Measurements from ENCODE around the gene TMEM132D. TPM values are rescaled to one million over a fixed set of nuclear protein-coding genes. Genes with fewer than 3 reads are reported as not detected.

The TMEM132D gene
- total RNA-seq, 1 experiment from 2014 or later: not detected

GRCh38 chr12:129651951-129652350 is 251.9 kb downstream of the TMEM132D start:
- in situ Hi-C loops (cut with HindIII; ENCODE audit: low pct_unique_long_range_greater_than_20kb, low sequenced_read_pairs) (no loop called here), intact Hi-C loops (cut with micrococcal nuclease; ENCODE audit: unreplicated experiment) (no loop called here)
- CTCF ChIA-PET: no interaction called here
- no peak for ATAC-seq
- no peaks in the 10 kb centered on the region for H3K4me1 ChIP-seq (ENCODE audit: control insufficient read depth, insufficient read depth, low read length)
- H3K27ac ChIP-seq (ENCODE audit: low read length): no peak overlapping the region
- POLR2A ChIA-PET: no interaction called here
- no peak for TF ChIP-seq POLR2AphosphoS5 (IDR thresholded peaks at IDR 0.05; ENCODE audit: low read depth, low read length)
- no peak for TF ChIP-seq SIN3A (IDR thresholded peaks at IDR 0.05; ENCODE audit: borderline replicate concordance, insufficient read depth, low read depth, low read length)
- TF ChIP-seq TCF7L2 (IDR thresholded peaks at IDR 0.05; ENCODE audit: low read depth, low read length): no peak
- no peak for TF ChIP-seq REST (IDR thresholded peaks at IDR 0.05; ENCODE audit: insufficient read depth in 1 of 2, low read depth in 2 of 2, low read length in 1 of 2)
- no peak for TF ChIP-seq CTCF (IDR thresholded peaks at IDR 0.05)
- no peak overlapping the region for H3K4me3 ChIP-seq (ENCODE audit: low read depth in 2 of 2, low read length in 2 of 2)
- H3K36me3 ChIP-seq (ENCODE audit: control insufficient read depth, insufficient read depth, low read length): no peaks in the 10 kb centered on the region
- H3K9me3 ChIP-seq (ENCODE audit: control insufficient read depth, insufficient read depth, low read depth, low read length): no peaks in the 10 kb centered on the region
- BruUV-seq (replicated peaks): no TSS peak
- no peaks in the 10 kb centered on the region for H3K27me3 ChIP-seq (ENCODE audit: control insufficient read depth, insufficient read depth, low read length)
- no peak for DNase-seq (ENCODE audit: low read depth, low spot score)

GRCh38 chr12:129641926-129642325 is 261.9 kb downstream of the TMEM132D start:
- no TSS peak for BruUV-seq (replicated peaks)
- POLR2A ChIA-PET: no interaction called here
- in situ Hi-C loops (cut with HindIII; ENCODE audit: low pct_unique_long_range_greater_than_20kb, low sequenced_read_pairs): no loop called here
- Histone ChIP-seq H3K4me1 (ENCODE audit: control insufficient read depth, insufficient read depth, low read length) (no peaks in the 10 kb centered on the region), H3K9me3 (ENCODE audit: control insufficient read depth, insufficient read depth, low read depth, low read length) (no peaks in the 10 kb centered on the region), H3K36me3 (ENCODE audit: control insufficient read depth, insufficient read depth, low read length) (no peaks in the 10 kb centered on the region), H3K4me3 (ENCODE audit: low read depth in 2 of 2, low read length in 2 of 2) (no peak overlapping the region), H3K27ac (ENCODE audit: low read length) (no peak overlapping the region), H3K27me3 (ENCODE audit: control insufficient read depth, insufficient read depth, low read length) (no peaks in the 10 kb centered on the region)
- intact Hi-C loops (cut with micrococcal nuclease; ENCODE audit: unreplicated experiment): no loop called here
- CTCF ChIA-PET: no interaction called here
- ATAC-seq (no peak), DNase-seq (ENCODE audit: low read depth, low spot score) (no peak)
- TF ChIP-seq REST (IDR thresholded peaks at IDR 0.05; ENCODE audit: insufficient read depth in 1 of 2, low read depth in 2 of 2, low read length in 1 of 2): no peak
- no peak for TF ChIP-seq POLR2AphosphoS5 (IDR thresholded peaks at IDR 0.05; ENCODE audit: low read depth, low read length)
- TF ChIP-seq TCF7L2 (IDR thresholded peaks at IDR 0.05; ENCODE audit: low read depth, low read length): no peak
- TF ChIP-seq SIN3A (IDR thresholded peaks at IDR 0.05; ENCODE audit: borderline replicate concordance, insufficient read depth, low read depth, low read length): no peak
- no peak for TF ChIP-seq CTCF (IDR thresholded peaks at IDR 0.05)
